DOHH2 (cell line): ENCODE data around the gene ZIC5.

Experiments used
- EZH2phosphoT487 ChIP-seq: fragments of 200-600 bp; sonication (generic); IDR thresholded peaks from 2 replicates; pipeline ENCODE4 v1.6.1; 2017; ENCODE audit warnings: borderline replicate concordance, mild to moderate bottlenecking, antibody characterized with exemption, low read length, moderate library complexity, mixed read lengths
- TF ChIP-seq, protein P1 (sequence below): fragments of 200-600 bp; sonication (generic); IDR thresholded peaks from one replicate; pipeline ENCODE4 v1.5.1; 2014; ENCODE audit warnings: antibody characterized with exemption, mild to moderate bottlenecking, low read depth, low read length; ENCODE audit not compliant: poor library complexity, severe bottlenecking

- TF ChIP-seq, protein P1, sequence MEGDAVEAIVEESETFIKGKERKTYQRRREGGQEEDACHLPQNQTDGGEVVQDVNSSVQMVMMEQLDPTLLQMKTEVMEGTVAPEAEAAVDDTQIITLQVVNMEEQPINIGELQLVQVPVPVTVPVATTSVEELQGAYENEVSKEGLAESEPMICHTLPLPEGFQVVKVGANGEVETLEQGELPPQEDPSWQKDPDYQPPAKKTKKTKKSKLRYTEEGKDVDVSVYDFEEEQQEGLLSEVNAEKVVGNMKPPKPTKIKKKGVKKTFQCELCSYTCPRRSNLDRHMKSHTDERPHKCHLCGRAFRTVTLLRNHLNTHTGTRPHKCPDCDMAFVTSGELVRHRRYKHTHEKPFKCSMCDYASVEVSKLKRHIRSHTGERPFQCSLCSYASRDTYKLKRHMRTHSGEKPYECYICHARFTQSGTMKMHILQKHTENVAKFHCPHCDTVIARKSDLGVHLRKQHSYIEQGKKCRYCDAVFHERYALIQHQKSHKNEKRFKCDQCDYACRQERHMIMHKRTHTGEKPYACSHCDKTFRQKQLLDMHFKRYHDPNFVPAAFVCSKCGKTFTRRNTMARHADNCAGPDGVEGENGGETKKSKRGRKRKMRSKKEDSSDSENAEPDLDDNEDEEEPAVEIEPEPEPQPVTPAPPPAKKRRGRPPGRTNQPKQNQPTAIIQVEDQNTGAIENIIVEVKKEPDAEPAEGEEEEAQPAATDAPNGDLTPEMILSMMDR: no peak
- TF ChIP-seq EZH2phosphoT487: no peak
These were observed 23.2 kb downstream of the ZIC5 start for GRCh38 chr13:99948411-99948810.
